GM12878 (cell line): ENCODE data around the gene DHCR24. TPM values are rescaled to one million over a fixed set of nuclear protein-coding genes. Genes with fewer than 3 reads are reported as not detected.

Source experiments
- ATAC-seq: fragments of 200-7000 bp; cut with Tn5 transposase; 3 replicates; pipeline ENCODE4 v1.9.1; 2020; ENCODE audit warnings: mild to moderate bottlenecking, moderate library complexity
- BruUV-seq: library from RNA; stranded (reverse); fragments of 400-500 nt; replicated peaks from 2 replicates; lab custom pipeline; 2021; lab: Mats Ljungman, UMichigan
- CTCF ChIA-PET: fragments of 300-600 bp; sonication (Branson Sonifier 250); formaldehyde crosslinking; extraction: SDS; loops from one replicate; lab custom pipeline; 2021; ENCODE audit warnings: inconsistent platforms; lab: Yijun Ruan, JAX
- POLR2A ChIA-PET: fragments of 350-600 bp; formaldehyde crosslinking; extraction: SDS; loops from one replicate; lab custom pipeline; 2021; ENCODE audit warnings: inconsistent platforms; lab: Charles Lee
- RAD21 ChIA-PET: fragments of 300-600 bp; sonication (Branson Sonifier 250); formaldehyde crosslinking; loops from one replicate; lab custom pipeline; 2023; ENCODE audit warnings: antibody characterized with exemption; ENCODE audit not compliant: unreplicated experiment; lab: Charles Lee
- SMC1A ChIA-PET: fragments of 300-600 bp; sonication (Branson Sonifier 250); formaldehyde crosslinking; loops from one replicate; lab custom pipeline; 2023; ENCODE audit not compliant: unreplicated experiment, uncharacterized antibody; lab: Charles Lee
- DNase-seq: peaks from one replicate; pipeline ENCODE4 v3.0.0-alpha.2; 2011; ENCODE audit warnings: low read depth, low spot score
- FAIRE-seq: peaks from 3 replicates; lab custom pipeline; 2011; peaks lifted over from hg19 to GRCh38; lab: Jason Lieb, UNC
- H2AFZ ChIP-seq: 2 replicates; pipeline ENCODE4 v1.6.0; 2011; ENCODE audit warnings: low read depth, low read length, control low read depth; ENCODE audit not compliant: control insufficient read depth
- H3K27ac ChIP-seq: 2 replicates; pipeline ENCODE4 v1.5.1; 2011; ENCODE audit warnings: control low read depth; ENCODE audit not compliant: control insufficient read depth, insufficient read depth
- H3K27me3 ChIP-seq, 2 experiments: replicated peaks in 1 of 2; 2 replicates each; pipeline versions ENCODE4 v1.6.0 to v1.6.1; 2011; ENCODE audit warnings: low read length in 1 of 2; ENCODE audit not compliant: control insufficient read depth in 2 of 2, insufficient read depth in 2 of 2
- H3K36me3 ChIP-seq, 2 experiments: 2 replicates each; pipeline ENCODE4 v1.5.1; 2011; ENCODE audit warnings: low read length in 1 of 2; ENCODE audit not compliant: control insufficient read depth in 2 of 2, insufficient read depth in 2 of 2
- H3K4me1 ChIP-seq: 2 replicates; pipeline ENCODE4 v1.6.1; 2011; ENCODE audit warnings: mild to moderate bottlenecking, low read length, moderate library complexity, mixed read lengths; ENCODE audit not compliant: control insufficient read depth, insufficient read depth
- H3K4me2 ChIP-seq: 2 replicates; pipeline ENCODE4 v1.6.0; 2011; ENCODE audit warnings: control low read depth; ENCODE audit not compliant: control insufficient read depth, insufficient read depth
- H3K4me3 ChIP-seq: fragments of 200-600 bp; sonication (generic); 2 replicates; pipeline ENCODE4 v1.5.1; 2016
- H3K79me2 ChIP-seq: 2 replicates; pipeline ENCODE4 v1.6.0; 2011; ENCODE audit warnings: low read length; ENCODE audit not compliant: control insufficient read depth, insufficient read depth
- H3K9ac ChIP-seq: 2 replicates; pipeline ENCODE4 v1.8.0; 2011; ENCODE audit warnings: low read length, control low read depth, mixed read lengths; ENCODE audit not compliant: control insufficient read depth, insufficient read depth
- H3K9me3 ChIP-seq: replicated peaks from 3 replicates; pipeline ENCODE4 v1.5.1; 2011; ENCODE audit warnings: mild to moderate bottlenecking, low read length; ENCODE audit not compliant: control insufficient read depth, insufficient read depth
- H4K20me1 ChIP-seq: 2 replicates; pipeline ENCODE4 v1.6.0; 2011; ENCODE audit not compliant: control insufficient read depth, insufficient read depth
- ASH2L ChIP-seq: fragments of 300-600, 200-600 bp; sonication (generic); IDR thresholded peaks from 2 replicates; pipeline ENCODE4 v1.6.1; 2017; ENCODE audit warnings: low read depth, mild to moderate bottlenecking, borderline replicate concordance
- CHD1 ChIP-seq: IDR thresholded peaks from 2 replicates; pipeline ENCODE4 v1.6.1; 2012; ENCODE audit warnings: low read depth, low read length, improper control_type of control experiment
- EZH2 ChIP-seq: IDR thresholded peaks from 2 replicates; pipeline ENCODE4 v1.6.1; 2012; ENCODE audit warnings: low read depth, mild to moderate bottlenecking, control low read depth, inconsistent platforms, low read length, borderline replicate concordance; ENCODE audit not compliant: control insufficient read depth
- FOS ChIP-seq: IDR thresholded peaks from 3 replicates; pipeline ENCODE4 v1.6.1; 2011; ENCODE audit warnings: borderline replicate concordance; ENCODE audit not compliant: insufficient read length; ENCODE audit errors: extremely low read depth
- IKZF1 ChIP-seq: fragments of 450-650 bp; conservative IDR thresholded peaks from 2 replicates; pipeline ENCODE4 v1.6.1; 2017; ENCODE audit warnings: antibody characterized with exemption, mild to moderate bottlenecking
- KAT2A ChIP-seq: conservative IDR thresholded peaks from 2 replicates; pipeline ENCODE4 v1.6.1; 2011; ENCODE audit warnings: low read depth, low read length; ENCODE audit not compliant: control insufficient read depth
- MEF2A ChIP-seq: IDR thresholded peaks from 2 replicates; pipeline ENCODE4 v1.6.1; 2011; ENCODE audit warnings: low read depth, mild to moderate bottlenecking, low read length, moderate library complexity; ENCODE audit not compliant: insufficient read depth
- MTA2 ChIP-seq: fragments of 450-650 bp; IDR thresholded peaks from 2 replicates; pipeline ENCODE4 v1.6.1; 2016; ENCODE audit warnings: low read depth, mild to moderate bottlenecking, moderate library complexity
- POU2F2 ChIP-seq: IDR thresholded peaks from 3 replicates; pipeline ENCODE4 v1.6.1; 2011; ENCODE audit warnings: low read depth, mild to moderate bottlenecking, low read length, borderline replicate concordance
- SIX5 ChIP-seq: IDR thresholded peaks from 2 replicates; pipeline ENCODE4 v1.6.1; 2011; ENCODE audit warnings: mild to moderate bottlenecking, low read depth, low read length, moderate library complexity; ENCODE audit not compliant: severe bottlenecking
- SMAD5 ChIP-seq: IDR thresholded peaks from 2 replicates; pipeline ENCODE4 v1.6.1; 2016; ENCODE audit warnings: antibody characterized with exemption, low read depth
- SUZ12 ChIP-seq: fragments of 200-600 bp; sonication (generic); IDR thresholded peaks from one replicate; pipeline ENCODE4 v1.6.1; 2018; ENCODE audit warnings: antibody characterized with exemption, mild to moderate bottlenecking; ENCODE audit not compliant: unreplicated experiment
- TBL1XR1 ChIP-seq: IDR thresholded peaks from 2 replicates; pipeline ENCODE4 v1.6.1; 2012; ENCODE audit warnings: low read depth, low read length, improper control_type of control experiment
- ZZZ3 ChIP-seq: IDR thresholded peaks from 2 replicates; pipeline ENCODE4 v1.6.1; 2011; ENCODE audit warnings: low read depth; ENCODE audit not compliant: control insufficient read depth, insufficient read length
- WGBS: methylation state at CpG from one replicate; pipeline ENCODE4 v1.1.6; 2016; ENCODE audit warnings: low lambda C conversion rate; ENCODE audit not compliant: insufficient replicate concordance, insufficient coverage; ENCODE audit errors: missing lambda C conversion rate; 5-methylcytosine and 5-hydroxymethylcytosine counted together
- in situ Hi-C: fragments of 300-500 bp; cut with MboI; formaldehyde crosslinking; loops from 9 replicates; pipeline ENCODE4 v1.14.3; 2018; ENCODE audit warnings: mixed read lengths
- intact Hi-C: fragments of 100-400 bp; cut with micrococcal nuclease; formaldehyde crosslinking; loops from one replicate; pipeline ENCODE4 v1.14.2; 2022; ENCODE audit not compliant: unreplicated experiment
- polyA plus RNA-seq, 11 experiments: library from polyadenylated mRNA; depleted of rRNA in 4 of 11; unstranded in 6 of 11; stranded (reverse) in 5 of 11; fragments of >200 nt; fragmentation: Nextera tagmentation in 4 of 11; fragmentation: Illumina TruSeq in 1 of 11; extraction: Ambion mirVana in 4 of 11; extraction: Trizol in 1 of 11; gene quantifications; 1 replicate in 1 of 11; 2 replicates in 10 of 11; pipeline versions ENCODE4 v1.2.1 to v1.2.3, GENCODE V29; 2011 to 2016; ENCODE audit warnings: inconsistent platforms in 2 of 11, missing spikeins in 2 of 11, low read depth in 1 of 11
- total RNA-seq, 4 experiments: library from RNA; depleted of rRNA in 3 of 4; stranded (reverse); fragments of >200 nt in 3 of 4; fragmentation: Illumina TruSeq in 1 of 4; extraction: Trizol in 1 of 4; gene quantifications; 2 replicates each; pipeline versions ENCODE4 v1.2.1 to v1.2.3, GENCODE V29; 2013 to 2021
- TF ChIP-seq, protein P1 (sequence below): IDR thresholded peaks from 2 replicates; pipeline ENCODE4 v1.6.1; 2012; ENCODE audit warnings: mild to moderate bottlenecking, low read depth, low read length
- TF ChIP-seq, protein P2 (sequence below): fragments of 450-650 bp; IDR thresholded peaks from 2 replicates; pipeline ENCODE4 v1.6.1; 2014; ENCODE audit warnings: mild to moderate bottlenecking
- TF ChIP-seq, protein P3 (sequence below): fragments of 450-650 bp; IDR thresholded peaks from 2 replicates; pipeline ENCODE4 v1.6.1; 2017; ENCODE audit warnings: mild to moderate bottlenecking, moderate library complexity

Gene DHCR24
- total and polyA plus RNA-seq, 10 of the 15 experiments (the other 5 are each of a cell fraction or from before 2014, with no cell fraction given), result 23.3 to 169 (median 120) TPM

DNA sequence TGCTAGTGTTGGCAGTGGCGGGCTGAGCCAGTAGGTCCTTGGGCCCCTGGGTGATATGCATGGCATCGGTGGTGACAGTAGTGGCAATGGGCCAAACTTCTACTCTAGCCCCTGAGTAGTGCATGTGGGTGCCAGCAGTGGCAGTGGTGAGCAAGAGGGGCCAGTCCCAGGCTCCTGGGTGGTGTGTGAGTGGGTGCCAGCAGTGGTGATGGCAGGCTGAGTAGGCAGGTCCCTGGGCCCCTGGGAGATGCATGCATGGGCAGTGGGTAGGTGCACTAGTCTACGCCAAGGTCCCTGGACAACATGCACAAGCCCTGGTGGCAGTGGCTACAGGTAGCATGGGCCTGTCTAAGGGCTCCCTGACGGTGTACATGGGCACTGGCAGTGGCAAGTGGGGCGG is 61.3 kb downstream of the DHCR24 start:
- Histone ChIP-seq H3K27ac (no peak overlapping the region), H3K4me3 (no peak overlapping the region), H3K79me2 (no peaks in the 10 kb centered on the region), H2AFZ (no peak overlapping the region), H4K20me1 (no peaks in the 10 kb centered on the region), H3K27me3 (no peaks in the 10 kb centered on the region), H3K4me2 (no peak overlapping the region), H3K9me3 (no peaks in the 10 kb centered on the region; the same call in 2 of the 3 replicates), H3K36me3 (no peaks in the 10 kb centered on the region), H3K9ac (no peak overlapping the region), H3K4me1 (no peaks in the 10 kb centered on the region)
- BruUV-seq, result no TSS peak
- no peak for FAIRE-seq
- DNase-seq, result no peak
- ChIA-PET POLR2A (no interaction called here), CTCF (no interaction called here), SMC1A (no interaction called here), RAD21 (no interaction called here)
- no peak for ATAC-seq
- in situ Hi-C loops (no loop called here), intact Hi-C loops (no loop called here)
- WGBS, result 33% methylated on average over 5 of the region's 5 CpGs
- no peak for TF ChIP-seq ZZZ3
- no peak for TF ChIP-seq TBL1XR1
- TF ChIP-seq, protein P1, sequence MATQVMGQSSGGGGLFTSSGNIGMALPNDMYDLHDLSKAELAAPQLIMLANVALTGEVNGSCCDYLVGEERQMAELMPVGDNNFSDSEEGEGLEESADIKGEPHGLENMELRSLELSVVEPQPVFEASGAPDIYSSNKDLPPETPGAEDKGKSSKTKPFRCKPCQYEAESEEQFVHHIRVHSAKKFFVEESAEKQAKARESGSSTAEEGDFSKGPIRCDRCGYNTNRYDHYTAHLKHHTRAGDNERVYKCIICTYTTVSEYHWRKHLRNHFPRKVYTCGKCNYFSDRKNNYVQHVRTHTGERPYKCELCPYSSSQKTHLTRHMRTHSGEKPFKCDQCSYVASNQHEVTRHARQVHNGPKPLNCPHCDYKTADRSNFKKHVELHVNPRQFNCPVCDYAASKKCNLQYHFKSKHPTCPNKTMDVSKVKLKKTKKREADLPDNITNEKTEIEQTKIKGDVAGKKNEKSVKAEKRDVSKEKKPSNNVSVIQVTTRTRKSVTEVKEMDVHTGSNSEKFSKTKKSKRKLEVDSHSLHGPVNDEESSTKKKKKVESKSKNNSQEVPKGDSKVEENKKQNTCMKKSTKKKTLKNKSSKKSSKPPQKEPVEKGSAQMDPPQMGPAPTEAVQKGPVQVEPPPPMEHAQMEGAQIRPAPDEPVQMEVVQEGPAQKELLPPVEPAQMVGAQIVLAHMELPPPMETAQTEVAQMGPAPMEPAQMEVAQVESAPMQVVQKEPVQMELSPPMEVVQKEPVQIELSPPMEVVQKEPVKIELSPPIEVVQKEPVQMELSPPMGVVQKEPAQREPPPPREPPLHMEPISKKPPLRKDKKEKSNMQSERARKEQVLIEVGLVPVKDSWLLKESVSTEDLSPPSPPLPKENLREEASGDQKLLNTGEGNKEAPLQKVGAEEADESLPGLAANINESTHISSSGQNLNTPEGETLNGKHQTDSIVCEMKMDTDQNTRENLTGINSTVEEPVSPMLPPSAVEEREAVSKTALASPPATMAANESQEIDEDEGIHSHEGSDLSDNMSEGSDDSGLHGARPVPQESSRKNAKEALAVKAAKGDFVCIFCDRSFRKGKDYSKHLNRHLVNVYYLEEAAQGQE, result no peak
- TF ChIP-seq, protein P2, sequence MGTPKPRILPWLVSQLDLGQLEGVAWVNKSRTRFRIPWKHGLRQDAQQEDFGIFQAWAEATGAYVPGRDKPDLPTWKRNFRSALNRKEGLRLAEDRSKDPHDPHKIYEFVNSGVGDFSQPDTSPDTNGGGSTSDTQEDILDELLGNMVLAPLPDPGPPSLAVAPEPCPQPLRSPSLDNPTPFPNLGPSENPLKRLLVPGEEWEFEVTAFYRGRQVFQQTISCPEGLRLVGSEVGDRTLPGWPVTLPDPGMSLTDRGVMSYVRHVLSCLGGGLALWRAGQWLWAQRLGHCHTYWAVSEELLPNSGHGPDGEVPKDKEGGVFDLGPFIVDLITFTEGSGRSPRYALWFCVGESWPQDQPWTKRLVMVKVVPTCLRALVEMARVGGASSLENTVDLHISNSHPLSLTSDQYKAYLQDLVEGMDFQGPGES, result no peak
- no peak for TF ChIP-seq SMAD5
- TF ChIP-seq SUZ12, result no peak
- no peak for TF ChIP-seq KAT2A
- no peak for TF ChIP-seq ASH2L
- TF ChIP-seq MEF2A, result no peak
- TF ChIP-seq IKZF1, result no peak
- no peak for TF ChIP-seq SIX5
- no peak for TF ChIP-seq CHD1
- TF ChIP-seq MTA2, result no peak
- no peak for TF ChIP-seq EZH2
- TF ChIP-seq FOS, result no peak
- TF ChIP-seq POU2F2, result no peak
- TF ChIP-seq, protein P3, sequence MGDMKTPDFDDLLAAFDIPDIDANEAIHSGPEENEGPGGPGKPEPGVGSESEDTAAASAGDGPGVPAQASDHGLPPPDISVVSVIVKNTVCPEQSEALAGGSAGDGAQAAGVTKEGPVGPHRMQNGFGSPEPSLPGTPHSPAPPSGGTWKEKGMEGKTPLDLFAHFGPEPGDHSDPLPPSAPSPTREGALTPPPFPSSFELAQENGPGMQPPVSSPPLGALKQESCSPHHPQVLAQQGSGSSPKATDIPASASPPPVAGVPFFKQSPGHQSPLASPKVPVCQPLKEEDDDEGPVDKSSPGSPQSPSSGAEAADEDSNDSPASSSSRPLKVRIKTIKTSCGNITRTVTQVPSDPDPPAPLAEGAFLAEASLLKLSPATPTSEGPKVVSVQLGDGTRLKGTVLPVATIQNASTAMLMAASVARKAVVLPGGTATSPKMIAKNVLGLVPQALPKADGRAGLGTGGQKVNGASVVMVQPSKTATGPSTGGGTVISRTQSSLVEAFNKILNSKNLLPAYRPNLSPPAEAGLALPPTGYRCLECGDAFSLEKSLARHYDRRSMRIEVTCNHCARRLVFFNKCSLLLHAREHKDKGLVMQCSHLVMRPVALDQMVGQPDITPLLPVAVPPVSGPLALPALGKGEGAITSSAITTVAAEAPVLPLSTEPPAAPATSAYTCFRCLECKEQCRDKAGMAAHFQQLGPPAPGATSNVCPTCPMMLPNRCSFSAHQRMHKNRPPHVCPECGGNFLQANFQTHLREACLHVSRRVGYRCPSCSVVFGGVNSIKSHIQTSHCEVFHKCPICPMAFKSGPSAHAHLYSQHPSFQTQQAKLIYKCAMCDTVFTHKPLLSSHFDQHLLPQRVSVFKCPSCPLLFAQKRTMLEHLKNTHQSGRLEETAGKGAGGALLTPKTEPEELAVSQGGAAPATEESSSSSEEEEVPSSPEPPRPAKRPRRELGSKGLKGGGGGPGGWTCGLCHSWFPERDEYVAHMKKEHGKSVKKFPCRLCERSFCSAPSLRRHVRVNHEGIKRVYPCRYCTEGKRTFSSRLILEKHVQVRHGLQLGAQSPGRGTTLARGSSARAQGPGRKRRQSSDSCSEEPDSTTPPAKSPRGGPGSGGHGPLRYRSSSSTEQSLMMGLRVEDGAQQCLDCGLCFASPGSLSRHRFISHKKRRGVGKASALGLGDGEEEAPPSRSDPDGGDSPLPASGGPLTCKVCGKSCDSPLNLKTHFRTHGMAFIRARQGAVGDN, result no peak
